PC-9 (cell line): ENCODE measurements around the gene MAGI1.

Experiments used
- CTCF ChIP-seq: fragments of 200-600 bp; sonication (generic); conservative IDR thresholded peaks from 2 replicates; pipeline ENCODE4 v1.6.1; 2017; ENCODE audit warnings: mixed run types, antibody characterized with exemption, mild to moderate bottlenecking, moderate library complexity
- EZH2 ChIP-seq: fragments of 200-600 bp; sonication (generic); IDR thresholded peaks from 2 replicates; pipeline ENCODE4 v1.8.0; 2017; ENCODE audit warnings: antibody characterized with exemption, low read depth

GRCh38 chr3:65961128-65961527, 77.6 kb downstream of the MAGI1 start:
- TF ChIP-seq CTCF = no peak
- no peak for TF ChIP-seq EZH2
